GM12865 (cell line): Measurements from ENCODE around the gene FRMD3.

ENCODE experiments used
- DNase-seq: peaks from one replicate; pipeline ENCODE4 v3.0.0; 2010; ENCODE audit warnings: low read depth
- H3K4me3 ChIP-seq: 2 replicates; pipeline ENCODE4 v1.5.1; 2011; ENCODE audit warnings: mild to moderate bottlenecking, low read depth, low read length, control low read depth
- CTCF ChIP-seq: IDR thresholded peaks from 2 replicates; pipeline ENCODE4 v1.5.1; 2011; ENCODE audit warnings: low read length, control low read depth, low read depth, inconsistent platforms; ENCODE audit not compliant: insufficient read depth; ENCODE audit errors: missing control alignments

The FRMD3 gene

GRCh38 chr9:83296123-83296522, 242.1 kb downstream of the FRMD3 start:
- no peak for TF ChIP-seq CTCF
- DNase-seq = peak; percentile 34
- no peak overlapping the region for H3K4me3 ChIP-seq

DNA sequence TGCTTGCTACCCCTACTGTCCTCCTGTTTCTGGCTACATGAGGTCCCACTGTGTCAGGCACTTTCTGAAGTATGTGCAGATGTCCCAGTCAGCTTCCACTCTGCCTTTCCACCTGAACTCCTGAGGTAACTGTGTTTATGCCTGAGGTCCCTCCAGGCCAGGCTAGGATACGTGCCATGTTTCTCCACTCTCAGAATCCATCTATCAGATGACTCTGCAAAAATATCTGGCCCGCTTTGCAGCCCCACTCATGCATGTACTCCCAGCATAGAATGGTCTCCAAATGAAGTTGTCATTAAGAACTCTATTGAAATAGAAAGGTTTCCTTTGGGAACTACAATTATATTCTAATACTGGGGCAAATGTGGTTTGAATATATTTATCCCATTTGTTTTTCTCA, 243.4 kb downstream of the FRMD3 start:
- H3K4me3 ChIP-seq = no peak overlapping the region
- DNase-seq = no peak
- TF ChIP-seq CTCF = no peak

- no peak overlapping the region for H3K4me3 ChIP-seq
- no peak for DNase-seq
- no peak for TF ChIP-seq CTCF
Observed at GRCh38 chr9:83291196-83291595, 247.0 kb downstream of the FRMD3 start.

DNA sequence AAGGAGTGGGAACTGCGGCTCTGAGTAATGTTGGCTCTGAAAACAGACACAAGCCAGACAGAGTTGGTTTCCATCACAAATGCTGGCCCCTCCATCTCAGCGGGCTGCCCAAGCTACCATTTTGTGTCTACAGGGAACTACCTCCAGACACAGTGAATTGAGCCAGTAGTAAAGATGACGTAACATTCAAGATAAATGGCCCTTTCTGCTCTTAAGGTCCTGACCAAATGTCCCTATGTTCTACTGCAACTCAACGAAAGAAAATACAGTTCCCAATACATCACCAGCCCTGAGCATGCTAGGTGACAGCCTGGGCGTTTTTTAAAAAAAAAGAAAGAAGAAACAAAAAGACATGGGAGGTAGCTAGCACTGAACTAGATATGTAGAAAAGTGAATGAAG, 247.5 kb downstream of the FRMD3 start:
- TF ChIP-seq CTCF = no peak
- no peak for DNase-seq
- no peak overlapping the region for H3K4me3 ChIP-seq

- no peak overlapping the region for H3K4me3 ChIP-seq
- no peak for TF ChIP-seq CTCF
- no peak for DNase-seq
Observed at GRCh38 chr9:83287021-83287420, 251.2 kb downstream of the FRMD3 start.

GRCh38 chr9:83285445-83286225, 252.6 kb downstream of the FRMD3 start:
- no peak for DNase-seq
- H3K4me3 ChIP-seq = no peak overlapping the region
- no peak for TF ChIP-seq CTCF

GRCh38 chr9:83284746-83285145, 253.5 kb downstream of the FRMD3 start:
- no peak for TF ChIP-seq CTCF
- no peak for DNase-seq
- no peak overlapping the region for H3K4me3 ChIP-seq
